Glutamatergic neuron (in vitro differentiated cells): ENCODE measurements around the gene IGFBP7. TPM values are rescaled to one million over a fixed set of nuclear protein-coding genes. Genes with fewer than 3 reads are reported as not detected.

Experiments
- DNase-seq: peaks from one replicate; pipeline ENCODE4 v3.0.0; 2022
- H3K27ac Mint-ChIP-seq: one replicate; pipeline ENCODE4 v1.8.0; 2020; ENCODE audit warnings: mild to moderate bottlenecking, mixed read lengths, inconsistent platforms; ENCODE audit not compliant: unreplicated experiment
- H3K27me3 Mint-ChIP-seq: one replicate; pipeline ENCODE4 v1.8.0; 2020; ENCODE audit warnings: mild to moderate bottlenecking, moderate library complexity, mixed read lengths, inconsistent platforms; ENCODE audit not compliant: unreplicated experiment
- H3K36me3 Mint-ChIP-seq: one replicate; pipeline ENCODE4 v1.8.0; 2020; ENCODE audit warnings: mild to moderate bottlenecking, mixed read lengths, inconsistent platforms; ENCODE audit not compliant: unreplicated experiment
- H3K4me1 Mint-ChIP-seq: one replicate; pipeline ENCODE4 v1.8.0; 2020; ENCODE audit warnings: mild to moderate bottlenecking, low read depth, mixed read lengths, inconsistent platforms; ENCODE audit not compliant: unreplicated experiment
- H3K4me3 Mint-ChIP-seq: one replicate; pipeline ENCODE4 v1.8.0; 2020; ENCODE audit warnings: mild to moderate bottlenecking, mixed read lengths, inconsistent platforms; ENCODE audit not compliant: unreplicated experiment
- H3K9me3 Mint-ChIP-seq: one replicate; pipeline ENCODE4 v1.8.0; 2020; ENCODE audit warnings: mild to moderate bottlenecking, moderate library complexity, mixed read lengths, inconsistent platforms; ENCODE audit not compliant: unreplicated experiment
- CTCF ChIP-seq: fragments of 200-600 bp; sonication (generic); IDR thresholded peaks from one replicate; pipeline ENCODE4 v1.5.0; 2021; ENCODE audit not compliant: partially characterized antibody, unreplicated experiment
- total RNA-seq: library from RNA; stranded (reverse); fragmentation: NEBNext Ultra II Directional; extraction: Animal tissue kit (Norgen Biotek cat#: 25700); gene quantifications from one replicate; pipeline ENCODE4 v1.2.1, GENCODE V29; 2021; ENCODE audit not compliant: unreplicated experiment

Gene IGFBP7
- total RNA-seq, 1 donor from 2014 or later, result not detected

GRCh38 chr4:57086031-57086723 lies 24.0 kb downstream of the IGFBP7 start:
- no peak overlapping the region for H3K27ac Mint-ChIP-seq
- H3K4me3 Mint-ChIP-seq, result no peak overlapping the region
- no peaks in the 10 kb centered on the region for H3K36me3 Mint-ChIP-seq
- H3K9me3 Mint-ChIP-seq, result no peaks in the 10 kb centered on the region
- H3K4me1 Mint-ChIP-seq, result no peaks in the 10 kb centered on the region
- DNase-seq, result no peak
- TF ChIP-seq CTCF, result no peak
- H3K27me3 Mint-ChIP-seq, result peaks cover 2% of the 10 kb centered on the region

GRCh38 chr4:57085278-57085677 lies 24.9 kb downstream of the IGFBP7 start:
- DNase-seq, result no peak
- Mint-ChIP-seq H3K36me3 (no peaks in the 10 kb centered on the region), H3K27ac (no peak overlapping the region), H3K4me3 (no peak overlapping the region), H3K27me3 (no peaks in the 10 kb centered on the region), H3K4me1 (no peaks in the 10 kb centered on the region), H3K9me3 (no peaks in the 10 kb centered on the region)
- TF ChIP-seq CTCF, result no peak

GRCh38 chr4:57084360-57084759 lies 25.8 kb downstream of the IGFBP7 start:
- H3K36me3 Mint-ChIP-seq, result no peaks in the 10 kb centered on the region
- no peak overlapping the region for H3K4me3 Mint-ChIP-seq
- no peaks in the 10 kb centered on the region for H3K4me1 Mint-ChIP-seq
- no peak overlapping the region for H3K27ac Mint-ChIP-seq
- H3K9me3 Mint-ChIP-seq, result no peaks in the 10 kb centered on the region
- no peak for DNase-seq
- H3K27me3 Mint-ChIP-seq, result no peaks in the 10 kb centered on the region
- no peak for TF ChIP-seq CTCF

GRCh38 chr4:57083090-57083489 lies 27.1 kb downstream of the IGFBP7 start:
- no peak for DNase-seq
- no peaks in the 10 kb centered on the region for H3K36me3 Mint-ChIP-seq
- no peak for TF ChIP-seq CTCF
- H3K27me3 Mint-ChIP-seq, result no peaks in the 10 kb centered on the region
- H3K4me1 Mint-ChIP-seq, result no peaks in the 10 kb centered on the region
- no peak overlapping the region for H3K27ac Mint-ChIP-seq
- no peak overlapping the region for H3K4me3 Mint-ChIP-seq
- H3K9me3 Mint-ChIP-seq, result no peaks in the 10 kb centered on the region

- H3K4me1 Mint-ChIP-seq, result no peaks in the 10 kb centered on the region
- H3K36me3 Mint-ChIP-seq, result no peaks in the 10 kb centered on the region
- no peaks in the 10 kb centered on the region for H3K9me3 Mint-ChIP-seq
- H3K4me3 Mint-ChIP-seq, result no peak overlapping the region
- no peak for DNase-seq
- no peaks in the 10 kb centered on the region for H3K27me3 Mint-ChIP-seq
- TF ChIP-seq CTCF, result no peak
- H3K27ac Mint-ChIP-seq, result no peak overlapping the region
Observed at GRCh38 chr4:57081651-57082621, 28.2 kb downstream of the IGFBP7 start.
